ENCODE data around the gene EGLN2. TPM values are rescaled to one million over a fixed set of nuclear protein-coding genes. Genes with fewer than 3 reads are reported as not detected.

Gene EGLN2
- total RNA-seq, 1 donor from 2014 or later = 27.0 TPM

- Histone ChIP-seq H3K27ac (no peak overlapping the region), H2AFZ (replicated peaks) (peak overlapping the region; percentile 84), H3K9ac (no peak overlapping the region), H3F3A (ENCODE audit: low read depth) (peaks cover 26% of the 10 kb centered on the region), H3K4me2 (peak overlapping the region; percentile 74), H4K20me1 (ENCODE audit: low read depth) (no peaks in the 10 kb centered on the region), H3K79me2 (ENCODE audit: low read depth) (no peaks in the 10 kb centered on the region), H3K4me3 (peak overlapping the region; percentile 73), H3K9me3 (ENCODE audit: low read depth) (no peaks in the 10 kb centered on the region), H3K4me1 (peaks cover 4% of the 10 kb centered on the region), H3K36me3 (no peaks in the 10 kb centered on the region), H3K27me3 (no peaks in the 10 kb centered on the region)
- TF ChIP-seq EZH2phosphoT487 (IDR thresholded peaks at IDR 0.05) = no peak
- TF ChIP-seq CTCF (IDR thresholded peaks at IDR 0.05) = no peak
- no peak for TF ChIP-seq EZH2 (IDR thresholded peaks at IDR 0.05)
- H3K36me3 Mint-ChIP-seq = no peaks in the 10 kb centered on the region
- H3K9me3 Mint-ChIP-seq = no peaks in the 10 kb centered on the region
- H3K4me3 Mint-ChIP-seq = peak overlapping the region; percentile 85
- H3K27ac Mint-ChIP-seq = peak overlapping the region; percentile 23
- H3K27me3 Mint-ChIP-seq (ENCODE audit: insufficient read depth, low read depth) = peaks cover 3% of the 10 kb centered on the region
- peaks cover 18% of the 10 kb centered on the region for H3K4me1 Mint-ChIP-seq
- DNase-seq (ENCODE audit: low spot score) = no peak
Observed at GRCh38 chr19:40778706-40779284, 20.2 kb upstream of the EGLN2 start.

- H3K27ac Mint-ChIP-seq = no peak overlapping the region
- peaks cover 18% of the 10 kb centered on the region for H3K4me1 Mint-ChIP-seq
- no peak for TF ChIP-seq CTCF (IDR thresholded peaks at IDR 0.05)
Observed at GRCh38 chr19:40780582-40780981, 18.4 kb upstream of the EGLN2 start.

GRCh38 chr19:40781140-40781539, 17.9 kb upstream of the EGLN2 start:
- Mint-ChIP-seq H3K9me3 (no peaks in the 10 kb centered on the region), H3K36me3 (no peaks in the 10 kb centered on the region), H3K27ac (no peak overlapping the region), H3K4me3 (peak overlapping the region; percentile 14), H3K4me1 (peaks cover 16% of the 10 kb centered on the region), H3K27me3 (ENCODE audit: insufficient read depth, low read depth) (peaks cover 5% of the 10 kb centered on the region)
- Histone ChIP-seq H4K20me1 (ENCODE audit: low read depth) (no peaks in the 10 kb centered on the region), H3K36me3 (no peaks in the 10 kb centered on the region), H3F3A (ENCODE audit: low read depth) (peaks cover 26% of the 10 kb centered on the region), H3K4me1 (peaks cover 4% of the 10 kb centered on the region), H3K79me2 (ENCODE audit: low read depth) (no peaks in the 10 kb centered on the region), H3K4me2 (no peak overlapping the region), H2AFZ (replicated peaks) (no peak overlapping the region), H3K4me3 (no peak overlapping the region), H3K27ac (no peak overlapping the region), H3K27me3 (no peaks in the 10 kb centered on the region), H3K9me3 (ENCODE audit: low read depth) (no peaks in the 10 kb centered on the region), H3K9ac (no peak overlapping the region)
- DNase-seq (ENCODE audit: low spot score) = no peak
- TF ChIP-seq CTCF (IDR thresholded peaks at IDR 0.05) = no peak
- no peak for TF ChIP-seq EZH2 (IDR thresholded peaks at IDR 0.05)

More at GRCh38 chr19:40780582-40780981, 18.4 kb upstream of the EGLN2 start:
- Histone ChIP-seq H3F3A (ENCODE audit: low read depth) (peaks cover 26% of the 10 kb centered on the region), H3K27me3 (no peaks in the 10 kb centered on the region), H3K9me3 (ENCODE audit: low read depth) (no peaks in the 10 kb centered on the region), H3K4me3 (no peak overlapping the region), H3K27ac (no peak overlapping the region), H4K20me1 (ENCODE audit: low read depth) (no peaks in the 10 kb centered on the region), H3K9ac (no peak overlapping the region), H3K36me3 (no peaks in the 10 kb centered on the region), H3K4me1 (peaks cover 4% of the 10 kb centered on the region), H2AFZ (replicated peaks) (no peak overlapping the region), H3K79me2 (ENCODE audit: low read depth) (no peaks in the 10 kb centered on the region), H3K4me2 (no peak overlapping the region)
- no peak for DNase-seq (ENCODE audit: low spot score)
- H3K4me3 Mint-ChIP-seq = peak overlapping the region; percentile 25
- H3K36me3 Mint-ChIP-seq = no peaks in the 10 kb centered on the region
- peaks cover 4% of the 10 kb centered on the region for H3K27me3 Mint-ChIP-seq (ENCODE audit: insufficient read depth, low read depth)
- no peaks in the 10 kb centered on the region for H3K9me3 Mint-ChIP-seq

Measured in neural progenitor cell (in vitro differentiated cells).